Stimulated activated CD8-positive, alpha-beta memory T cell treated with anti-CD3 and anti-CD28 coated beads, Interleukin-4, amount 100 ng/mL, for 4 hours (primary cell): ENCODE measurements around the gene FHOD3.

Experiments
- DNase-seq, 2 donors: peaks; one replicate each; pipeline ENCODE4 v3.0.0-alpha.2; 2020; ENCODE audit warnings: low read depth in 2 of 2, low spot score in 1 of 2

FHOD3 gene

DNA sequence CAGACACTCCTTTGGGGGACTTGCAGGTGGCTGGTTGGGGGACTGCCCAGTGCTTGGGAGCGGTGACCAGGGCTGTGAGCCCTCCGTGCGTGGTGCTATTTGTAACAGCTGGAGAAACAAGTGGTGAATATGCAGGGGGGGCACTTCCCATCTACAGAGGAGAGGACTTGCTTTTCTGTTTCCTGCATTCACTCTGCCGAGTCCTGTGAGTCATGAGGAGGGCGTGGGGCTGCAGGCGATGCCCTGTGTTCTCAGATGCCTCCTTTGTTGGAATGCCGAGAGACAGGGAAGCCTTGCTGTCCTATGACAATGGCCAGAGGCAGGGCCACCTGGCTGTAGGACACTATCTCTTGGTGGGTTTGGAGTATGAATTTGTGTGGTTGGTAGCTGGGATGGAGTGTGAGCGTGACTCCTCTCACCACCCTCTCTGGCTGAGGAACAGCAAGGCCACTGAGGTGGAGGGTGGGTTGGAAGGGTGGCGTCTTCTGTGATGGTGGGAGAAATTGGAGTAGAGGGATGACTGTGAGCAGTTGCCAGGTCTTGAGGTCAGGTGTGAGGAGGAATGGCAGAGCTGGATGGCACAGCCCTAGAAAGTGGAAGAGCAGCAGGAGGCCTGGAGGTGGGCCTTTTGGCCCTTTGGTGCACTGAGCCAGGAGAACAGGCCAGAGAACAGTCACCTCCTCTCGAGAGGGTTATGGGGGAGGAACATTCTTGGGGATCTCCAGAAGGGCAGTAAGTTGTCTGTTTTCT is 24.3 kb downstream of the FHOD3 start:
- no peak for DNase-seq

DNA sequence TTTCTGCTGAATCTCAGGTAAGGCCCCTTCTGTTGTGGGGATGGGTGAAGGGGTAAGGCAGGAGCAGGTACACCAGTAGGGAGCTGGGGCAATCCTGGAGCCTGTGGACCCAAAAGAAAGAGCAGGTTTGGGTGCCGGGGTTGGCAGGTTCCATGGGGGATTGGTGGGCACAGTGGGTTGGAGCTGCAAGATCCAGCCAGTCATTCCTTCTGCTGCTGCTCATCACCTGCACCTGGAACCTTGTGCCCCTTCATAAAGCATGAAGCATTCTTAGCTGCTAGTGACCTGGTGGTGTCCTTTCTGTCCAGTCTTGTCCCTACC is 24.9 kb downstream of the FHOD3 start:
- DNase-seq = no peak

GRCh38 chr18:36322734-36323133 is 25.2 kb downstream of the FHOD3 start:
- DNase-seq = no peak

DNA sequence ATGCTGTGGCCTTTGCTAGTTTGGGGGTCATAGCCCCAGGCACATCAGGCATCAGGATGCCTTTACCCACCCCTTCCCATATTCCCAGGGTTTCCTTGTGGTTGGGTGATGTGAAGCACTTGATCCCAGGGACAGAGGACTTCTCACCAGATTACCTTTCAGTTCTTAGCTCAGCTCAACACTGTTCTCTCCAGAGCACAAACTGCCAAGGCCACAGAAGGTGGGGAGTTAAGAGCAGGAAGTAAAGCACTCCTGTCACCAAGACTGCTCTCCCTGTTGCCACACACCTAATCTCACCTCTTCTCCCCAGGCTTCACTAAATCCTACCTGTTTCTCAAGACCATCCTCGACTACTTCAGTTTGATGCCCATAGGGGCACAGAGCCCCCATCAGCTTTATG is 25.9 kb downstream of the FHOD3 start:
- DNase-seq = no peak

DNA sequence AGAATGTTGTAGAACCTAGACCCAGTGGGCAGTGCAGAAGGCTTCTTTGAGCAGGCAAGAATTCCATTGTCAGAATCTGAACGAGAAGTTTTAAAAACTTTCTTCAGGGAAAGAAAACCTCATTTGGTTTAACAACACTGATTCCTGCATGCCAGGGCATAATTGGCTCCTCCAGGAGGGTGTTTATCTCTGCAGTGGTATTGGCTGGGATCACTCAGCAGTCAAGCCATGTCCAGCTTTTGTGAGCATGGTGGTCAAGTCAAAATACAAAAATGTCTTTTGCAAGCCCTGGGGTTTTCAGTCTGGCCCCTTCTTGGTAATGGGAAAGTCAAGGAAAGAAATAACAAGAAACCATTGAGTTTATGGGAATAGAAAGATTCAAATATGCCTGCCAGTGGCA is 28.3 kb downstream of the FHOD3 start:
- no peak for DNase-seq

GRCh38 chr18:36326771-36327170 is 29.3 kb downstream of the FHOD3 start:
- no peak for DNase-seq

DNA sequence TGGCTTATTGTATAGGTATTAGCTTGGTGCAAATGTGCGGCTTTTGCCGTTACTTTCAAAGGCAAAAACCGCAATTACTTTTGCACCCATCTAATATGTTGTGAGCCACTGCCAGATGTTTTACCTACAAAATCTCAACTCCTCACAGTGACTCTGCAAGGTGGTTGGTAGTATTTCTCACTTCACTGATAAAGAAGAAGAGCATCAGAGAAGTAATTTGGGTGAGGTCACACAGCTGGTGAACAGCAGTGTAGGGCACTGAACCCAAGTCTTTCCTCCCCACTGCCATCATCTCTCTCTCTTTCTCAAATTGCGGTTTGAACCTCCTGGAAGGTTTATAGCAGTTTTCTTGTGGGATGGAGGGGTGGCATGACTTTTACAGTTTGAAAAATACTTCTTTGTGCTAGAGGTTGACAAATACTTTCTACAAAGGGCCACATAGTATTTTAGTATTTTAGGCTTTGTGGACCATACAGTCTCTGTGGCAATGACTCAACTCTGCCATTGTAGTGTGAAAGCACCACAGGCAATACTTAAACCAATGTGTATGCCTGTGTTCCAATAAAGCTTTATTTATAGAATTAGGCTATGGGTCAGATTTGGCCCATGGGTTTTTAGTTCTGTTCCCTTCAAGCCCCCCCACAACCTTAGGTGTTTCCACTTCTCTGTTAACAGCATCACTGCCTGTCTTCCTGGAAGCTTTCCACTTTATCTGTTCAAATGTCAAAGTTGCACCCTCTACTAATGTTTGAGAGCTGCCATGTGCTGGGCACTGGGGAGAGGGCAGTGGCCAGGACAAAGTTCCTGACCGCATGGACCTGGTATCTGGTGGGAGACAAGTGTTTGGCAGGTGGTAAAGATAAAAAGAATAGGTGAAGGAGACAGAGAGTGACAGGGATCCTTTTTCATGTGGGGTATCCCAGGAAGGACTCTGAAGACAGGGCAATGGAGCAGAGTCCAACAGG is 30.1 kb downstream of the FHOD3 start:
- DNase-seq = no peak

DNA sequence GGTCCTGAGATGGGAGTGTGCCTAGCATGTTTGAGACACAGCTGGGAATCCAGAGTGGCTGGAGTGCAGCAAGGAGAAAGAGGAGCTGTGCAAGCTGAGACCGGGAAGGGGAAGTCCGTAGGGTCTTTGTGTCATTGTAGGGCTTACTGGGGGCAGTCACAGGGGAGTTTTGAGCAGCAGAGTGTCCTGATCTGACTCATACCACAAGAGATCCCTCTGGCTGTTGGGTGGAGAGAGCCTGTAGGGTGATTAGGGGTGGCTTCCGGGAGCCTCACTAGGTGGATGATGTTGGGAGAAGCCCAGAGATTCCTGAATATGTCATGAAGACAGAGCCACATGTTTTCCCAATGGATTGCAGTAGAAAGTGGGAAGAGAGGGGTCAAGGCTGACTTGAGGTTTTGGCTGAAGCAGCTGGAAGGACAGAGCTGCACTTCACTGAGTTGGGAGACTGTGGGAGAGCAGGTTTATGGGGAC is 30.9 kb downstream of the FHOD3 start:
- no peak for DNase-seq

GRCh38 chr18:36328916-36329315 is 31.4 kb downstream of the FHOD3 start:
- DNase-seq = no peak

DNA sequence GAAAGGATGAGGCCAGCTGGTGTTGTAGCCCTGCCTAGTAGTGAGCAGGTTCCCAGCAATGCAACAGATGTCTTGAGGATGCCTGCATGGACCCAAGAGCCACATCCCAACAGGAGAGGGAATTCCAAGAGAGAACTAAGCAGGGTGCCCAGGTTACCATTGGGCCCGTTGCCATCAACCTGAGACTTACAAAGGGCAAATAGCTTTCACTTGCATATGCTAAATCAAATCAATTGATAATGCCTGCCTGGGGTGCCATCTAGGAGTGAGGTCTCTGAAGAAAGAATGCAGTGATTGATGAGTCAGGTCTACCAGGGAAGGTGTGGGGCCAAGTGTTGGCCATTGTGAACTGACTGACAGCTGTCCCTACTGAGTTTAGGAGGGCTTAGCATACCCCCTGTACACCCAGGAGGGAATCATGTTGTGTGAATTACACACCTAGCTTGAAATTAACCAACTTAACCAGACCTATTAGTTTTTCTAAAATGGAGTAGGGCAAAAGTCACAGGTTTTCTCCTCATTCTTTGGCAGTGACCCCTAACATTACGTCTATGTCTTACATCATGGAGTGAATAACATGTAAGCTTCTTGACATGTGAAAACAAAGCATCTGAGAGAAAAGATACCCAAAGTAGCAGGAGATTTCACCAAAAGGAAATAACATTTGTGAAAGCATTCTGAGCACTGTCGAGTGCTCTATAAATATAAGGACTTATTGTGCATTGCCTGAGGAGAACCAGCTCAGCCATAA is 32.3 kb downstream of the FHOD3 start:
- DNase-seq = no peak

- DNase-seq = no peak
Observed at GRCh38 chr18:36330435-36331052, 33.0 kb downstream of the FHOD3 start.

DNA sequence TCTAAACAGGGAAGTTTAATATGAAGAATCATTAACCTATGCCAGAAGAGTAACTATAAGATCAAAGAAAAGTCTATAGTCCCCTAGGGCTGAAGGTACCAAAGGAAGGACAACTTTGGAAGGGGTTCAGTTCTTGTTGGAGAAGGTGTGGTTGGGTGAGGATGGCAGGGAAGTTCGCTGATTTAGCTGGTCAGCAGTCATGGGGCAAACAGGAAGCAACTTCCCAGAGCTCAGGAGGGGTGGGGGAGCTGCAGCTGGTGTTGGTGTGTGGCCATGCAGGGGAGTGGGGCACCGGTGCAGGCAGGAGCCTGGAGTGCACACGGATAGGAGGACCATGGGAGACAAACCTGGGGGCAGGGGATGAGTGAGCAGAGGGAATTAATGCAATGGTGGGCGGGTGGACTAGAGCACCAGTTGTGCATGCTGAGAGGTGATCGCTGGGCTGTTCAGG is 34.0 kb downstream of the FHOD3 start:
- no peak for DNase-seq

- no peak for DNase-seq
Observed at GRCh38 chr18:36333414-36333813, 35.9 kb downstream of the FHOD3 start.

DNA sequence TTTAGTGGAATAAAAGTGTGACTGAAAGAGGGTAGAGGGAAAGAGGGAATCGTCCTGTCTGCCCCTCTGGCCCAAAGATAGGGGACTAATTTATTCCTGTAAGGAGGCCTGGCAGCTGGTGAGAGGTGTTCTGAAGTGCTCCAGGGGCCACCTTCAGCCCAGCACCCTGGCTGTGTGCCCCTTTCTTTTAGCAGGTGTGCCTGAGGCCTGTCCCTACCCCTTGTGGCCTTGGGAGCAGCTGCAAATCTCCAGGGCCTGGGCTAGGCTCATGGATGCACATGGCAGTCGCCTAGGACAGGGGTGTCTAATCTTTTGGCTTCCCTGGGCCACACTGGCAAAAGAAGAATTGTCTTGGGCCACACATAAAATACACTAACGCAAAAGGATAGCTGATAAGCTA is 37.3 kb downstream of the FHOD3 start:
- DNase-seq = no peak

DNA sequence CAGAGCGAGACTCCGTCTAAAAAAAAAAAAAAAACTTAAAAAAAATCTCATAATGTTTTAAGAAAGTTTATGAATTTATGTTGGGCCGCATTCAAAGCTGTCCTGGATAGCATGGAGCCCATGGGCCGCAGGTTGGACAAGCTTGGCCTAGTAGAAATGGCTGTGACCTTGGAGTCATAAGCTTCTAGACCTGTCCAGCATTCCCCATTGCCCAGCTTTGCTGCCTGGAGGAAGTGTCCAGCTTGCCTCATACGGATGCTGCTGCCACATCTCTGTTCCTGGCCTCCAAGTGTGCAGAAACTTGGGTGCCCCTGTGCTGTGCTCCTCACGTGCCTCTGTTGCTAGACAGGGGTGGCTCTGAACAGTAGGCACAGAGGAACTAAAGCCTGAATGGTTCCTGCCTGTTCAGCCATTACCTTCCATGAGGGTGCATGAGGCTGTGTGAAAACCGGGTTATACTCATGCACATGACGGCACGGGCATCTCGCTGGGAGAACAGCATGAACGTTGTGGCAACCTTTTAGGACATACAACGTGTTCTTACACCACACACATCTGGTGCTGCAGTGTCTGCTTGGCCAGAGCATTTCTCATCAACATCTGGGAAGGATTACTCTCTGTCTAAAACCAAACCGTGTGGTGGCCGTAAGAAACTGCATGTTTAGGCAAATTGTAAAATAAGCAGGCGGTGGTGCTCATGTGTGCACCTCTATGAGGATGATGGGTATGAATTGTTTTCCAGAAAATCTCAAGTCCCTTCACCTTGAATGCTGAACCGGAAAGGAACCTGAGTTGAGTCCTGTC is 38.2 kb downstream of the FHOD3 start:
- DNase-seq = no peak

GRCh38 chr18:36337679-36338402 is 40.3 kb downstream of the FHOD3 start:
- no peak for DNase-seq

DNA sequence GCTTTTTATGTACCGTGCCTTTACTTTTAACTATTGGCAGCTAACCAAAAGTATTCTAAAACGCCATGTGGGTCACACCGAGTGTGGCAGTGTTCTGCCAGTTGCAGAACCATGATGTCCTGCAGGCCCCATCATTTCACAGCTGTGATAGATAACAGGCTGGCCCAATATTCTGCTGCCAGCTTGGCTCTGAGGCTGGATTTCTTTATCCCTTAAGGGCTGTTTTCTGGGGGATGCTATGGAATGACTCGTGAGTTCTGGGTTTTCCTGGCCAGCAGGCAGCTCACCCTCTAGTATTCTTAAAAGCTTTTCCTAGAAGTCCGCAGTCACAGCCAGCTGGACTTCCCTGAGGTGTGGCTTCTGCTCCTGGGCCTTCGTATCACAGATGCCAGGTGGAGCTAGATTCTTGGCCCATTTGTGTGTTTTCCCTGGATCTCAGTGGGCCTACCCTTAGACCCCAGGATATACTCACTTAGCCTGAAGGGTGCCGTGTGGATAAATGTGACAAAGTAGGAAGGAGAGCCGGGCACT is 41.0 kb downstream of the FHOD3 start:
- DNase-seq = no peak

DNA sequence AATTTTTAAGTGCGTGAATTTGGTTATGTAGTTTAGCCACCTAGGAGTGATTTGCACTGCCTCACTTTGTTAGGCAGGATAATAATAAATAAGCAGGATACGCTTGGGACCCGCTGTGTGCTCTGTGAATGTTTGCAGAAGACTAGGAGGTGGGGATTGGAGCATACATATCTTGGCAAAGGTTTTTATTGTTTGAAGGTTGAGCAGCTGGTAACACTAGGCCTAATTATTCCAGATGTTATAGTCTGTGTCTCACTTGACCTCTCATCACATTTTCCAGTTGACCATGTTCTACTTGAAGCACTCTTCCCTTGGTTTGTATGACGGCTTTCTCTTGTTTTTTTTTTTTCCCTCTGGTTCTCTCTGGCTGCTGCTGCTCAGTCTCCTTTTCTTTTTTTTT is 42.7 kb downstream of the FHOD3 start:
- no peak for DNase-seq

DNA sequence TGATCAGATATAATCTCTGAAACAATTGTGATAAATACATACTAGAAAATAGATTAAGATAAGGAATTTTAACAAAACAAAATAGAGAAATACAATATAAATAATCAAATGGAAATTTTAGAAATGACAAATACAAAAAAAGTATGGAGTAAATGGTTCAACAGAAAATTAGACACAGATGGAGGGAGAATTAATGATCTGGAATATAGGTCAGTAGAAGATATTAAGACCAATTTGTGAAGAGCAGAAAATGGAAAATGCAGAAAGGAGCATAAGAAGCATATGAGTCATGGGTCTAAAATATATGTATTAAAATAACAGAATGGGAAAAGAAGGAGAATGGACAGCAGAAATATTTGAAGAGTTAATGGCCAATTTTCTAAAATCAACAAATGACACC is 44.4 kb downstream of the FHOD3 start:
- no peak for DNase-seq
